Mucosa of descending colon (tissue), 3 donors: ENCODE data around the gene ANKS6. TPM values are rescaled to one million over a fixed set of nuclear protein-coding genes. Genes with fewer than 3 reads are reported as not detected.

Source experiments
- ATAC-seq: fragments of 200-7000 bp; cut with Tn5 transposase; one replicate; pipeline ENCODE4 v1.9.1; 2020; ENCODE audit warnings: mild to moderate bottlenecking, moderate library complexity
- DNase-seq, 3 donors: peaks; one replicate each; pipeline ENCODE4 v3.0.0-alpha.2; 2020
- H3K36me3 ChIP-seq: fragments of 200-600 bp; one replicate; pipeline ENCODE4 v1.8.0; 2021; ENCODE audit warnings: low read depth, mild to moderate bottlenecking
- H3K4me1 ChIP-seq: fragments of 200-600 bp; one replicate; pipeline ENCODE4 v1.8.0; 2021; ENCODE audit warnings: low read depth, mild to moderate bottlenecking
- H3K4me3 ChIP-seq: fragments of 200-600 bp; one replicate; pipeline ENCODE4 v1.8.0; 2021; ENCODE audit warnings: mild to moderate bottlenecking
- H3K9me3 ChIP-seq: fragments of 200-600 bp; one replicate; pipeline ENCODE4 v1.8.0; 2021; ENCODE audit warnings: mild to moderate bottlenecking
- CTCF ChIP-seq: fragments of 200-600 bp; IDR thresholded peaks from one replicate; pipeline ENCODE4 v1.8.0; 2022; ENCODE audit warnings: antibody characterized with exemption, mild to moderate bottlenecking
- intact Hi-C, 2 donors: fragments of 100-400 bp; cut with DNase I in 1 of 2; cut with micrococcal nuclease in 1 of 2; formaldehyde crosslinking; loops; one replicate each; pipeline versions ENCODE4 v1.11.0 to v1.11.1; 2022; cut with DNase I, micrococcal nuclease
- total RNA-seq, 3 donors: library from RNA; stranded (reverse); fragmentation: NEBNext Ultra II Directional in 2 of 3; extraction: Animal tissue kit (Norgen Biotek cat#: 25700) in 2 of 3; gene quantifications; one replicate each; pipeline versions ENCODE4 v1.2.1 to v1.2.4, GENCODE V29; 2021 to 2023
- donor health status: DM: no; HTN: no; CAD: no; lungs with moderate emphysema.
- donor health status: DM: no; HTN: no; CAD: no.
- donor health status: DM: no; HTN: yes; CAD: no.

The ANKS6 gene
- total RNA-seq, 3 donors from 2014 or later: 16.6 to 23.4 (median 22.4) TPM

- no peaks in the 10 kb centered on the region for H3K4me1 ChIP-seq
- ATAC-seq (no peak), DNase-seq (no peak)
- no peak overlapping the region for H3K4me3 ChIP-seq
- H3K9me3 ChIP-seq: no peaks in the 10 kb centered on the region
- no peaks in the 10 kb centered on the region for H3K36me3 ChIP-seq
- no peak for TF ChIP-seq CTCF
- intact Hi-C loops: no loop called here
These were observed 52.3 kb downstream of the ANKS6 start for GRCh38 chr9:98743818-98744611.

DNA sequence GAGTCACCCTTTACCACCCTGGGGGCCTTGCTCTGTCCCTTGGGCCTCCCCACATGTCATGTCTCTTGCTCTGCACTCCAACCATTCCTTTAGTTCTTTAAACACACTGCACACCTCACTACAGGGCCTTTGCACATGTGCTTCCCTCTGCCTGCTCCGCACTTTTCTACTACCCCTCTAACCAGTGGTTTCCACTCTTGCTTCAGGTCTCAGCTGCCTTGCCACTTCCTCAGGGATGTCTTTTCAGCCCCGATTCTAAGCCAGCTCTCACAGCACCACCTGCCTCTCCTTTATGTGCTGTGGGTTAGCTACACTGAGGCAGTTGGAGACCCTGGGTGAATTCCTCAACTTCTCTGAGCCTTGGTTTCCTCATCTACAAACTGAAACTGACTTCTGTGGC, 53.0 kb downstream of the ANKS6 start:
- TF ChIP-seq CTCF: no peak
- intact Hi-C loops: no loop called here

DNA sequence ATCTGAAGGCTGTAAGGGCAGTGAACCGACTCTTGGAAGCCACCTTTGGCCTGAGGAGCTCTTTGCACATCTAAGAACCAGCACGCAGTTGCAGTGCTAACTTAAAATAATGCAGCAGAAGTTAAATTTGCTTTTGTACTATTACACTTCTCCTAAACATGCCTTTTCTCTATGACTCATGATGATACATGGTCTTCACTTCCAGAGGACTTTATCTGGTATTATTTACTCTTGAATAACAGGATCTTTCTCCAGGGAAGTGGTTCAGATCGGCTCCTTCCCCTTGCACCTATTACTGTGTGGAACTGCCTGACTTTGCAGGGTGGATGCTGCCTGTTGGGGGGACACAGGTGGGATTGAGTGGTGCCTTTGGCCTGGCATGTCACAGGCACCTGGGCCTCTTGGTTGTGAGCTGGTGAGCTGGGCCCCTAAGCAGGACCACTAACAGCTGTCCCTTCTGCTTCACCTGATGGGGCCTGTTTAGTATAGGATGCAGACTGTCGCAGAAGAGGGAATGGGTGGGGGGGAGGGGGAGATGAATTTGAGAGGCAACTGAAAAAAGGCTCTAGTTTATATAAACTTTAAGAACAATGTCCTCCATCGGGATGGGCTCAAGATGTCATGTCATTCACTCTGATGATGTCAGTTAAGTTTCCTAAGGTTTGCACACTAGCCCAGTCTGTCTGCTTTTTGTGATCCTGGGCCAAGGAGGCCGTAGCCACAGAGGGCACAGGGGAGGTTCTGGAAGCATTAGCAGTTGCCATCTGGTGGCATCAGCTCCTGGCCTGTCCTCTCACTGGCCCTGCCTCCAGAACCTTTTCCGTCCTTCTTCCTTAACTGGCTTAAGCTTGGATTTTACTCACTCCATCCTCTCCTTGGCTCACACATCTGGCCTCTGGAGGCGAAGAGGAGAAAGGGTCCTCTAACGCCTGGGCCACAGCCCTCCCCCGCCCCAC, 53.8 kb downstream of the ANKS6 start:
- intact Hi-C loops: no loop called here
- DNase-seq: no peak
- Histone ChIP-seq H3K4me3 (no peak overlapping the region), H3K4me1 (no peaks in the 10 kb centered on the region), H3K36me3 (no peaks in the 10 kb centered on the region), H3K9me3 (no peaks in the 10 kb centered on the region)
- no peak for TF ChIP-seq CTCF
- no peak for ATAC-seq

More for the DNA sequence above, 53.0 kb downstream of the ANKS6 start:
- no peak for DNase-seq
- ATAC-seq: no peak
- no peaks in the 10 kb centered on the region for H3K9me3 ChIP-seq
- no peaks in the 10 kb centered on the region for H3K4me1 ChIP-seq
- no peaks in the 10 kb centered on the region for H3K36me3 ChIP-seq
- H3K4me3 ChIP-seq: no peak overlapping the region

- Histone ChIP-seq H3K9me3 (no peaks in the 10 kb centered on the region), H3K36me3 (no peaks in the 10 kb centered on the region), H3K4me3 (no peak overlapping the region), H3K4me1 (no peaks in the 10 kb centered on the region)
- no peak for TF ChIP-seq CTCF
- ATAC-seq: no peak
- intact Hi-C loops: no loop called here
- DNase-seq: no peak
These were observed 56.0 kb downstream of the ANKS6 start for GRCh38 chr9:98740226-98740881.

DNA sequence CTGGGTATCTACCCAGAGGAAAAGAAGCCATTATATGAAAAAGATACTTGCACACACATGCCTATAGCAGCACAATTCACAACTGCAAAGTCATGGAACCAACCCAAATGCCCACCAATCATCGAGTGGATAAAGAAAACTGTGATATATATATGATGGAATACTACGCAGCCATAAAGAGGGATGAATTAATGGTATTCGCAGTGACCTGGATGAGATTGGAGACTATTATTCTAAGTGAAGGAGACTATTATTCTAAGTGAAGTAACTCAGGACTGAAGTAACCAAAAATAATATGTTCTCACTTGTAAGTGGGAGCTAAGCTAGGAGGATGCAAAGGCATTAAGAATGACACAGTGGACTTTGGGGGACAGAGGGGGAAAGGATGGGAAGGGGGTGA, 57.6 kb downstream of the ANKS6 start:
- H3K9me3 ChIP-seq: no peaks in the 10 kb centered on the region
- no peak for TF ChIP-seq CTCF
- H3K36me3 ChIP-seq: no peaks in the 10 kb centered on the region
- DNase-seq (no peak), ATAC-seq (no peak)
- intact Hi-C loops: no loop called here
- no peaks in the 10 kb centered on the region for H3K4me1 ChIP-seq
- no peak overlapping the region for H3K4me3 ChIP-seq
